Measurements from ENCODE around the gene MICAL2. TPM values are rescaled to one million over a fixed set of nuclear protein-coding genes. Genes with fewer than 3 reads are reported as not detected.
A peak's percentile ranks its signal among the peaks of the same experiment; 100 is the strongest.

MICAL2 gene
- total RNA-seq, 1 experiment from 2014 or later, result 191 TPM

DNA sequence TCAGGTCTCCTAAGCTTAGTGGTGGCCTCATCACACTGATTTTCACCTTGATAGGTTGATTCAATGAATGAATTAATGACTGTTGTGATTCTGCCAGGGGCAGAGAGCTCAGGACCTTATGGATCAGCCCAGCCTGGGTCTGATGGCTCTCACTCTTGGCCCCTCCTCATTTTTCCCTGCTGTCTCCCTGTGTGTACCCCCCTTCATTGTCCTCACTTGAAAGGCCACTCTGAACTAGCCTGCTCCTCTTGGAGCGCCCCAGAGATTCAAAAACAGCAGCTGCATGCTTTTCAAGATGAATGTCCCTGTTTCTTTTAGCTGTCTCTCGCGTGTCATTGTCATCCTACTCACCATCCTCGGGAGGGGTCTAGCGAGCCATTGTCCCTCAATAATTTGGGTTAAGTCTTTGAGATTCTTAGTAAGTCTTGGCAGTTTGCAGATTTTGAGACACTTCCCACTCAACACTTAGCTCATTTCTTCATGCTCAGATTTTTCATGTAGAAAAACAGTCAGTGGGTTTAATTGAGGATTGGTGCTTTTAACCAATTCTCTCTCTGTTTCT lies 42.5 kb upstream of the MICAL2 start:
- no peak overlapping the region for H3K4me3 Mint-ChIP-seq (ENCODE audit: low read depth, unreplicated experiment)
- no peak for DNase-seq
- peaks cover 3% of the 10 kb centered on the region for H3K9me3 Mint-ChIP-seq (ENCODE audit: low read depth, unreplicated experiment)
- TF ChIP-seq, protein P1, sequence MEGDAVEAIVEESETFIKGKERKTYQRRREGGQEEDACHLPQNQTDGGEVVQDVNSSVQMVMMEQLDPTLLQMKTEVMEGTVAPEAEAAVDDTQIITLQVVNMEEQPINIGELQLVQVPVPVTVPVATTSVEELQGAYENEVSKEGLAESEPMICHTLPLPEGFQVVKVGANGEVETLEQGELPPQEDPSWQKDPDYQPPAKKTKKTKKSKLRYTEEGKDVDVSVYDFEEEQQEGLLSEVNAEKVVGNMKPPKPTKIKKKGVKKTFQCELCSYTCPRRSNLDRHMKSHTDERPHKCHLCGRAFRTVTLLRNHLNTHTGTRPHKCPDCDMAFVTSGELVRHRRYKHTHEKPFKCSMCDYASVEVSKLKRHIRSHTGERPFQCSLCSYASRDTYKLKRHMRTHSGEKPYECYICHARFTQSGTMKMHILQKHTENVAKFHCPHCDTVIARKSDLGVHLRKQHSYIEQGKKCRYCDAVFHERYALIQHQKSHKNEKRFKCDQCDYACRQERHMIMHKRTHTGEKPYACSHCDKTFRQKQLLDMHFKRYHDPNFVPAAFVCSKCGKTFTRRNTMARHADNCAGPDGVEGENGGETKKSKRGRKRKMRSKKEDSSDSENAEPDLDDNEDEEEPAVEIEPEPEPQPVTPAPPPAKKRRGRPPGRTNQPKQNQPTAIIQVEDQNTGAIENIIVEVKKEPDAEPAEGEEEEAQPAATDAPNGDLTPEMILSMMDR (IDR thresholded peaks at IDR 0.05; ENCODE audit: unreplicated experiment), result no peak
- CTCF ChIA-PET, result interaction anchor here (1.8 to 2.8 kb wide), 2 partner anchors 19 to 213 kb away, joined by 7 to 22 read pairs; no protein-coding TSS in a partner anchor
- no peaks in the 10 kb centered on the region for H3K27me3 Mint-ChIP-seq (ENCODE audit: unreplicated experiment)
- intact Hi-C loops (cut with micrococcal nuclease; ENCODE audit: unreplicated experiment), result loop anchor here (2.0 kb wide), 1 partner anchor 19 kb away; no protein-coding TSS in a partner anchor
- H3K27ac Mint-ChIP-seq (ENCODE audit: unreplicated experiment), result peak overlapping the region; percentile 85
- peaks cover 51% of the 10 kb centered on the region for H3K4me1 Mint-ChIP-seq (ENCODE audit: low read depth, unreplicated experiment)
- peaks cover 23% of the 10 kb centered on the region for H3K36me3 Mint-ChIP-seq (ENCODE audit: insufficient read depth, unreplicated experiment)
- no TSS peak for BruUV-seq (replicated peaks)

DNA sequence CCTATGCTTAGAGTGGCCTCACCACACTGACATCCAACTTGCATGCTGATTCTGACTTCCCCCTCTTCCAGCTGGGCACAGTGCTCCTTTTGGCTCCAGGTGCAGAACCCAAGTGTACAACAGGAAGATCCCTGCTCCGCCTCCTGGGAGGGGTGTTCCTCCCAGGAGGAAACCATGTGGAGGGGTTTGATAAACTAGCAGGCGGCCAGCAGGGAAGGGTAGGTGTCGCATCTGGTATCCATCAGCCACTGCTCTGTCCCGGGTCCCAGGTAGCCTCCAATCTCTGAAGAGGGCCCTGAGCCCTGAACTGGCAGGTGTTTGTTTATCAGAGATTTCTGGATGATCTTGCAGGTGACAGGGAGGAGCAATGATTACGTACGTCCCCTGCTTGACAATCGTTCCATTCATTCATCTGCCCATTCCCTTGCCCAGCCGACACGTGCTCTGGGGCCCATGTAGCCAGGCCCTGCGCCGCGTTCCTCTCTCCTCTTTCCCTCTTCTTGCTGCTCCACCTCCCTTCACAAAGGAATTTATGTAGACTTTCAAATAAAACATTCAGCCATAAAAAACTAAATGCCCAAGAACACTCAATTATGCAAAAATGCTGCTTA lies 41.2 kb upstream of the MICAL2 start:
- no peak for DNase-seq
- peaks cover 19% of the 10 kb centered on the region for H3K36me3 Mint-ChIP-seq (ENCODE audit: insufficient read depth, unreplicated experiment)
- intact Hi-C loops (cut with micrococcal nuclease; ENCODE audit: unreplicated experiment), result no loop called here
- TF ChIP-seq, protein P1 (IDR thresholded peaks at IDR 0.05; ENCODE audit: unreplicated experiment), result no peak
- peaks cover 46% of the 10 kb centered on the region for H3K4me1 Mint-ChIP-seq (ENCODE audit: low read depth, unreplicated experiment)
- H3K27me3 Mint-ChIP-seq (ENCODE audit: unreplicated experiment), result no peaks in the 10 kb centered on the region
- H3K27ac Mint-ChIP-seq (ENCODE audit: unreplicated experiment), result no peak overlapping the region
- peaks cover under 1% of the 10 kb centered on the region for H3K9me3 Mint-ChIP-seq (ENCODE audit: low read depth, unreplicated experiment)
- no peak overlapping the region for H3K4me3 Mint-ChIP-seq (ENCODE audit: low read depth, unreplicated experiment)
- CTCF ChIA-PET, result no interaction called here
- BruUV-seq (replicated peaks), result no TSS peak

DNA sequence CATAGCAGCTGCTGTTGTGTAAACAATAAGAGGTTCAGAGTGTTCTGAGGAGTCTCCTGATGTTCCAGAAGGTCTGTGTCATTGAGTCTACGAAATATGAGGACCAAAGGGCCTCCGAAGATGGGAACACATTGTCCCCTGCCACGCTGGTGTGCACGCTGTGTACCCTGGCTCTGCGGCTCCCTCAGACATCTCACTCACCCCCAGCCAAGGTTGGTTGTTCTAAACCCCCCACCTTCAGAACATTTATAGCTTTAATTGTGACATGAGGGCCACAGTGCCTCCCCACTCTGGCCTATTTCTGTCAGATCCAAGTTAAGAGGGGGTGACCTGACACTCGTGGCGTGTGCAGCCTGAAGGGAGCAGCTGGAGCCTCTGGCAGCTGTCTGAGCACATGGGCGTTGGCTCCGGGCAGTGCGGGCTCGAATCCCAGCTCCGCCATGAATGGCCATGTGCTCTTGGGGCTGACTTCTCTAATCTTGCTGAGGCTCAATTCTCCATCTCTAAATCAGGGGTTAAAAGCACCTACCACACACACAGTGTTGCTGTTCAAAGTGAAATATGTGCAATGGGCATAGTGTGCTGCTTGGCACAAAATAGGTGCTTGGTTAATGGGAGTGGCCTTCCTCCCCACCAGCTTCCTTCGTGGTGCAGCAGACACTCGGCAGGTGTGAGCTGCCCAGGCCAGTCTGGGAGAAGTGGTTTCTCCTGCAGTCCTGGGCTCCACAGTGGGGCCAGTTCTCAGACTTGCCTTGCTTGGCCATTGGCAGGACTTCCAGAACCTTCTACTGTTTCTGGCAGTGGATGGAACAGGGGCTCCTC lies 39.7 kb upstream of the MICAL2 start:
- BruUV-seq (replicated peaks), result no TSS peak
- Mint-ChIP-seq H3K36me3 (ENCODE audit: insufficient read depth, unreplicated experiment) (peaks cover 13% of the 10 kb centered on the region), H3K4me1 (ENCODE audit: low read depth, unreplicated experiment) (peaks cover 35% of the 10 kb centered on the region), H3K27ac (ENCODE audit: unreplicated experiment) (no peak overlapping the region), H3K4me3 (ENCODE audit: low read depth, unreplicated experiment) (no peak overlapping the region), H3K9me3 (ENCODE audit: low read depth, unreplicated experiment) (no peaks in the 10 kb centered on the region), H3K27me3 (ENCODE audit: unreplicated experiment) (no peaks in the 10 kb centered on the region)
- no peak for DNase-seq
- TF ChIP-seq, protein P1 (IDR thresholded peaks at IDR 0.05; ENCODE audit: unreplicated experiment), result no peak
- CTCF ChIA-PET, result no interaction called here
- intact Hi-C loops (cut with micrococcal nuclease; ENCODE audit: unreplicated experiment), result no loop called here

DNA sequence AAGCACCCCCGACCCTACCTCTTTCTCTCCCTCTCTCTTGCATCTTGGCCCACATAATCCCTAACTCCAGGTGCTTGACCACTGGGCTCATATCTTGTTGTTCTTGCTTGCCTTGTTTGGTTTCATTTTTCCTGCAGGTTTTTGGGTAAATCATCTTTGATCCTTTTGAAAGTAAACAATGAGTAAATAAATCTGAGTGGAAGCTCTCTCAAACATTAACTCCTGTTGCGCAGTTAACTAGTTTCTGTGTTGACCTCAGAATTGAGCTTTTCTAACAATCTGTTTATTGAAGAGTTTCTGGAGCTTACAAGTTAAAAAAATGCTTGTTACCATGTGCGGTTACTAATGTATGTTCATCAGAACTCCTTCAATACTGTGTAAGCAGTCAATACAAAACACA lies 38.8 kb upstream of the MICAL2 start:
- Mint-ChIP-seq H3K27me3 (ENCODE audit: unreplicated experiment) (no peaks in the 10 kb centered on the region), H3K4me3 (ENCODE audit: low read depth, unreplicated experiment) (no peak overlapping the region), H3K9me3 (ENCODE audit: low read depth, unreplicated experiment) (no peaks in the 10 kb centered on the region), H3K4me1 (ENCODE audit: low read depth, unreplicated experiment) (peaks cover 25% of the 10 kb centered on the region), H3K36me3 (ENCODE audit: insufficient read depth, unreplicated experiment) (peaks cover 5% of the 10 kb centered on the region), H3K27ac (ENCODE audit: unreplicated experiment) (peak overlapping the region; percentile 62)
- no peak for DNase-seq
- no TSS peak for BruUV-seq (replicated peaks)
- intact Hi-C loops (cut with micrococcal nuclease; ENCODE audit: unreplicated experiment), result no loop called here
- TF ChIP-seq, protein P1 (IDR thresholded peaks at IDR 0.05; ENCODE audit: unreplicated experiment), result no peak
- CTCF ChIA-PET, result interaction anchor here (0.8 kb wide), 1 partner anchor 19 kb away, joined by 7 read pairs; no protein-coding TSS in a partner anchor
